OCI-LY1 (cell line): Measurements from ENCODE around the gene ZNF836.

Experiments
- H2AFZ ChIP-seq: fragments of 200-600 bp; sonication (generic), shearing (Covaris generic); 2 replicates; pipeline ENCODE4 v1.6.0; 2014; ENCODE audit warnings: antibody characterized with exemption, mild to moderate bottlenecking, low read length
- H3F3A ChIP-seq: fragments of 200-600 bp; sonication (generic), shearing (Covaris generic); 2 replicates; pipeline ENCODE4 v1.6.0; 2014; ENCODE audit warnings: mild to moderate bottlenecking, antibody characterized with exemption, low read length, moderate library complexity; ENCODE audit not compliant: insufficient read depth
- H3K27ac ChIP-seq: fragments of 200-600 bp; sonication (generic); 2 replicates; pipeline ENCODE4 v1.5.1; 2014; ENCODE audit warnings: low read length, mixed run types, mild to moderate bottlenecking, low read depth; ENCODE audit not compliant: poor library complexity, severe bottlenecking
- H3K27me3 ChIP-seq: fragments of 200-600 bp; sonication (generic); 2 replicates; pipeline ENCODE4 v1.6.0; 2014; ENCODE audit warnings: antibody characterized with exemption, mild to moderate bottlenecking, low read length, moderate library complexity; ENCODE audit not compliant: insufficient read depth
- H3K36me3 ChIP-seq: fragments of 200-600 bp; sonication (generic); 2 replicates; pipeline ENCODE4 v1.6.1; 2014; ENCODE audit warnings: mild to moderate bottlenecking, antibody characterized with exemption, low read length, moderate library complexity, mixed read lengths; ENCODE audit not compliant: insufficient read depth
- H3K4me1 ChIP-seq: fragments of 200-600 bp; sonication (generic); 2 replicates; pipeline ENCODE4 v1.5.1; 2014; ENCODE audit warnings: mild to moderate bottlenecking, low read length, moderate library complexity; ENCODE audit not compliant: insufficient read depth, severe bottlenecking
- H3K4me2 ChIP-seq: fragments of 200-600 bp; sonication (generic), shearing (Covaris generic); 2 replicates; pipeline ENCODE4 v1.6.1; 2014; ENCODE audit warnings: low read length
- H3K4me3 ChIP-seq: fragments of 200-600 bp; sonication (generic); 2 replicates; pipeline ENCODE4 v1.5.1; 2014; ENCODE audit warnings: low read length, low read depth, mild to moderate bottlenecking, mixed read lengths; ENCODE audit not compliant: poor library complexity, severe bottlenecking
- H3K79me2 ChIP-seq: fragments of 200-600 bp; shearing (Covaris generic); 2 replicates; pipeline ENCODE4 v1.6.1; 2016; ENCODE audit warnings: mixed run types, low read length, mixed read lengths; ENCODE audit not compliant: insufficient read depth
- H3K9ac ChIP-seq: fragments of 200-600 bp; sonication (generic), shearing (Covaris generic); 2 replicates; pipeline ENCODE4 v1.6.1; 2014; ENCODE audit warnings: mild to moderate bottlenecking, low read length, mixed read lengths
- H3K9me2 ChIP-seq: fragments of 200-600 bp; sonication (generic), shearing (Covaris generic); 2 replicates; pipeline ENCODE4 v1.6.1; 2014; ENCODE audit warnings: low read depth, mild to moderate bottlenecking, low read length, mixed read lengths
- H3K9me3 ChIP-seq: fragments of 200-600 bp; shearing (Covaris generic); 2 replicates; pipeline ENCODE4 v1.6.1; 2014; ENCODE audit warnings: low read length, mixed read lengths
- H4K20me1 ChIP-seq: fragments of 200-600 bp; sonication (generic), shearing (Covaris generic); 2 replicates; pipeline ENCODE4 v1.6.0; 2016; ENCODE audit warnings: mild to moderate bottlenecking, low read length; ENCODE audit not compliant: insufficient read depth
- EZH2 ChIP-seq: fragments of 200-600 bp; sonication (generic), shearing (Covaris generic); IDR thresholded peaks from 2 replicates; pipeline ENCODE4 v1.8.0; 2017; ENCODE audit warnings: borderline replicate concordance, mixed run types, mild to moderate bottlenecking, antibody characterized with exemption, low read length, moderate library complexity, mixed read lengths
- TF ChIP-seq, protein P1 (sequence below): fragments of 200-600 bp; sonication (generic), shearing (Covaris generic); IDR thresholded peaks from 2 replicates; pipeline ENCODE4 v1.5.1; 2017; ENCODE audit warnings: mild to moderate bottlenecking, antibody characterized with exemption, low read length, moderate library complexity, mixed read lengths

The ZNF836 gene

DNA sequence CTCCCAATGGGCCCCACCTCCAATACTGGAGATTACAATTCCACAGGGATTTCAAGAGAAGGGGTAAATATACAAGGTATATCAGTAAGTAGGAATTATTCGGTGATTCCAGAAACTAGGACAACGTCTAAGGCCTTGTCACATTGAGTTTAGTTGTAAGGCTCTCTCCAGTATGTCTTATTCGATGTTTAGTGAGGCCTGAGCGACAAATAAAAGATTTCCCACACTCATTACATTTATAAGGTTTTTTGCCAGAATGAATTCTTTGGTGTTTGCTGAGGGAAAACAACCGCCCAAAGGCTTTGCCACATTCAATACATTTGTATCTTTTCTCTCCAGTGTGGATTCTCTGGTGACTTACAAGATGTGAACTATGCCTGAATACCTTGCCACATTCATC is 56.7 kb downstream of the ZNF836 start:
- no peak overlapping the region for H2AFZ ChIP-seq
- no peak overlapping the region for H3K9ac ChIP-seq
- H3K4me3 ChIP-seq: no peak overlapping the region
- H3F3A ChIP-seq: no peaks in the 10 kb centered on the region
- H3K4me1 ChIP-seq: no peaks in the 10 kb centered on the region
- peaks cover 70% of the 10 kb centered on the region for H3K9me3 ChIP-seq
- no peaks in the 10 kb centered on the region for H3K9me2 ChIP-seq
- no peaks in the 10 kb centered on the region for H3K79me2 ChIP-seq
- H4K20me1 ChIP-seq: no peaks in the 10 kb centered on the region
- no peak for TF ChIP-seq EZH2
- TF ChIP-seq, protein P1, sequence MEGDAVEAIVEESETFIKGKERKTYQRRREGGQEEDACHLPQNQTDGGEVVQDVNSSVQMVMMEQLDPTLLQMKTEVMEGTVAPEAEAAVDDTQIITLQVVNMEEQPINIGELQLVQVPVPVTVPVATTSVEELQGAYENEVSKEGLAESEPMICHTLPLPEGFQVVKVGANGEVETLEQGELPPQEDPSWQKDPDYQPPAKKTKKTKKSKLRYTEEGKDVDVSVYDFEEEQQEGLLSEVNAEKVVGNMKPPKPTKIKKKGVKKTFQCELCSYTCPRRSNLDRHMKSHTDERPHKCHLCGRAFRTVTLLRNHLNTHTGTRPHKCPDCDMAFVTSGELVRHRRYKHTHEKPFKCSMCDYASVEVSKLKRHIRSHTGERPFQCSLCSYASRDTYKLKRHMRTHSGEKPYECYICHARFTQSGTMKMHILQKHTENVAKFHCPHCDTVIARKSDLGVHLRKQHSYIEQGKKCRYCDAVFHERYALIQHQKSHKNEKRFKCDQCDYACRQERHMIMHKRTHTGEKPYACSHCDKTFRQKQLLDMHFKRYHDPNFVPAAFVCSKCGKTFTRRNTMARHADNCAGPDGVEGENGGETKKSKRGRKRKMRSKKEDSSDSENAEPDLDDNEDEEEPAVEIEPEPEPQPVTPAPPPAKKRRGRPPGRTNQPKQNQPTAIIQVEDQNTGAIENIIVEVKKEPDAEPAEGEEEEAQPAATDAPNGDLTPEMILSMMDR: no peak
- H3K27ac ChIP-seq: no peak overlapping the region
- H3K4me2 ChIP-seq: no peak overlapping the region
- no peaks in the 10 kb centered on the region for H3K27me3 ChIP-seq
- H3K36me3 ChIP-seq: peaks cover 49% of the 10 kb centered on the region

DNA sequence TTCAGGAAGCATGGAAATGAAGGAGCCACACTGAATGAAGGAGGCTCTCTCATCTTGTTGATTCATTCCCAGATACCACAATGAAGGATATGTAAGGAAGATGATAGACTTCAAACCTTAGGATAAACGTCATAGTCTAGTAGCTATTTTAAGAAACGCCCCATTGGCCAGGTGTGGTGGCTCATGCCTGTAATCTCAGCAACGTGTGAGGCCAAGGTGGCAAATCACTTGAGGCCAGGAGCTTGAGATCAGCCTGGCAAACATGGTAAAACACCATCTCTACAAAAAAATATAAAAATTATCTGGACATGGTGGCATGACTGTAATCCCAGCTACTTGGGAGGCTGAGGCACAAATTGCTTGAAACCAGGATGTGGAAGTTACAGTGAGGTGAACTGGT is 58.8 kb downstream of the ZNF836 start:
- Histone ChIP-seq H3K4me3 (no peak overlapping the region), H3K27ac (no peak overlapping the region), H3K79me2 (no peaks in the 10 kb centered on the region), H3K9me2 (no peaks in the 10 kb centered on the region), H3K27me3 (no peaks in the 10 kb centered on the region), H3K36me3 (peaks cover 28% of the 10 kb centered on the region), H3F3A (no peaks in the 10 kb centered on the region), H3K4me1 (no peaks in the 10 kb centered on the region), H3K4me2 (no peak overlapping the region), H4K20me1 (no peaks in the 10 kb centered on the region), H2AFZ (no peak overlapping the region), H3K9ac (no peak overlapping the region), H3K9me3 (peaks cover 69% of the 10 kb centered on the region)
- TF ChIP-seq, protein P1: no peak
- TF ChIP-seq EZH2: no peak

DNA sequence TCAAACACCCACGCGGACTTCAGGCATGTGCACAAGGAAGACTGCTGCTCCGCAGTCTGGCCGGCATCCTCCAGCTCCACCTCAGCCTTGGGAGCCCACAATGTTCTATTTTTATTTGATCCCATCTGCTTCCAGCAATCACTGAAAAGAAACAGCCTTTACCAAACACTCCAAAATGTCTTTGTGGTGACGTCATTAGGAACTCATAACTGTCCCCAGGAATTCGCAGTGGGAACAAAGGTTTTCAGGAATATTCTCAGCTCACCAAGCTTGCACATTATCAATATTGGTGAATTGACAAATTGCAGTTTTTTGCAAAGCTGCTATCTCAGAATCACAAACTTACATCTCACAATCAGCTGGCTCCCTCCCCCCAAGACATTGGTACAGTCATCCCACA is 60.6 kb downstream of the ZNF836 start:
- Histone ChIP-seq H3K27ac (no peak overlapping the region), H3K4me1 (no peaks in the 10 kb centered on the region), H4K20me1 (no peaks in the 10 kb centered on the region), H2AFZ (no peak overlapping the region), H3K4me3 (no peak overlapping the region), H3K9ac (no peak overlapping the region), H3K4me2 (no peak overlapping the region), H3F3A (no peaks in the 10 kb centered on the region), H3K79me2 (no peaks in the 10 kb centered on the region), H3K9me2 (no peaks in the 10 kb centered on the region), H3K9me3 (peaks cover 61% of the 10 kb centered on the region), H3K36me3 (peaks cover 12% of the 10 kb centered on the region), H3K27me3 (no peaks in the 10 kb centered on the region)
- TF ChIP-seq, protein P1: no peak
- TF ChIP-seq EZH2: no peak
